CD4-positive, alpha-beta T cell treated with Interleukin-2 at 100 ng/mL for 4 hours (primary cell): Measurements from ENCODE around the gene NEDD4L.
A peak's percentile ranks its signal among the peaks of the same experiment; 100 is the strongest.
"Not testable (repeated sequence)": the region's sequence is repeated elsewhere in the genome, so short reads cannot be mapped to it uniquely, and the experiment has no call there.

ENCODE experiments used
- DNase-seq: peaks from one replicate; pipeline ENCODE4 v3.0.0-alpha.2; 2020; ENCODE audit warnings: low spot score

Gene NEDD4L

DNA sequence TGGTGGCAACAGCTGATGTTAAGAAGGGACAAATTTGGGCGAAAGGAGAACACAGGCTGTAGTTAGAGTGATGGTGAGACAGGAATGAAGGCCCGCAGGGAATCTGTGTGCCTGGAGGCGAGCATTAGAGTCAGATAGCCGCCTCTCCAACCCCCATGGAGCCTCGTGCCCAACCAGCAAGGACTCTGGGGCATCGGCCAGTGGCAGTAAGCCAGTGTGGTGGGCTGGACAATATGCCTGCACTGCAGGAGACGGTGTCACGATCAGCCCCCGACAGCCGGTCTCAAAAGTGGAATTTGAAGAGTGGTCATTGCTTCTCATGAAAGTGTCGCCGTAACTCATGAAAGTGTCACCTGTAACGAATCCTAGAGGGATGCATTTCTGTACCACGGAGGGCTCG, 335.4 kb downstream of the NEDD4L start:
- no peak for DNase-seq

DNA sequence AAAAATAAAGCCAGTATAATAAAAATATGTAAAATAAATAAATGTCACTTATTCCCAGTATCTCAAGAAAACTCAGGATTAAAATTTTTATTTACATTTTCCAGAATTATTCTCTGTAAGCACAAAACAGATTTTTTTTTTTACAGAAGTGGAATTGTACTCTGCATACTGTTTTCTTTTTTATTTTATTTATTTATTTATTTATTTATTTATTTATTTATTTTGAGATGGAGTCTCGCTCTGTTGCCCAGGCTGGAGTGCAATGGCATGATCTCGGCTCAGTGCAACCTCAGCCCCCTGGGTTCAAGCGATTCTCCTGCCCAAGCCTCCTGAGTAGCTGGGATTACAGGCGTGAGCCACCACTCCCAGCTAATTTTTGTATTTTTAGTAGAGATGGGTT, 336.1 kb downstream of the NEDD4L start:
- not testable (repeated sequence) for DNase-seq

DNA sequence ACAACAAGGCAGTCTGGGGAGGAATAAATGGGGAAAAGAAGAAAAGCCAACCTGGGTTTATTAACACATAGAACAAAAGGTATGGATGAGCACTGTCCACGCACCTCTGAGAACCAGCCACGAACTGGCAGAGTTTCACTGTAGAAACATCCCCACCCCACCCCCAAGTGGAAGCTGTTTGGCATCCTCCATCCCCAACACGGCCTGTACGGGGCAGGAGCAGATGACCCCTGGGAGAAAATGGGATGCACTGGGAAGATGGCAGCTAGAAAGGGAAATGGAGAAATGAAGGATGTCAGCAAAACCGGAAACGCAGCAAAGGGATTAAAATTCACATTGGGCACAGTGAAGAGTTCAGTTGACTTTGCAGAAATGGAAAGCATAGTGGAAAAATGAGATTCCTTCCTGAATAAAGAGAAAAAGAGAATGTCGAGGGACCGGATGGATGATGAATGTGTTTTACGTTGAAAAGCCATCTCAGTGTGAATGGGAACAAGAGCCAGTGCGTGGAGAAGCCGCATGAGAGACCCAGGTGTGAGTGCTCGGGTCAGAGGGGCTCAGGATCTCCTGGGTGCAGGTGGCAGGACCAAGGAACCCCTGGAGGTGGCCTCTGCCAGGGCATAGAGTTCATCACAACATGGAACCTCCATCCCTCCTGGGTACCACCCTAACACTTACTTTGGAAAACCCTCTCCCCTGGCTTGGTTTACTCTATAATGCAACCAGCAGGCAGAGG, 337.8 kb downstream of the NEDD4L start:
- DNase-seq = no peak

DNA sequence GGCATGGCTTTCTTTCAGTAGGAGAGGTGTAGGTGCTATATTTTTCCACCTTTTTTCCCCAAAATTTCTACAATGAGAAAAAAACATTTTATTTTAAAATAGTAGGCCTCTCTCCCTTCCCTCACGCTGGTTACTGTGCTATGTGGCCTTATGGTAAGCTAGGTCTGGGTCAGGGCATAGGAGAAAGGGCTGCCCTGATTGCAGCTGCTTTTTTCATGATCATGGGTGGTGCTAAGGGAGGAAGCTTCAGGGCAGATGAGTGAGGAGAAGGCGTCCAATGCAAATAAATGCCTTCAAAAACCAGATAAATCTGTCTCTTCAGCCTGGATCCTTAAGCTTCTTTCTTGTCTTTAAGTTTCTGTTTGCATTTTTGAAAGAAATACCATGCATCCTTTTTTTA, 338.4 kb downstream of the NEDD4L start:
- no peak for DNase-seq

DNA sequence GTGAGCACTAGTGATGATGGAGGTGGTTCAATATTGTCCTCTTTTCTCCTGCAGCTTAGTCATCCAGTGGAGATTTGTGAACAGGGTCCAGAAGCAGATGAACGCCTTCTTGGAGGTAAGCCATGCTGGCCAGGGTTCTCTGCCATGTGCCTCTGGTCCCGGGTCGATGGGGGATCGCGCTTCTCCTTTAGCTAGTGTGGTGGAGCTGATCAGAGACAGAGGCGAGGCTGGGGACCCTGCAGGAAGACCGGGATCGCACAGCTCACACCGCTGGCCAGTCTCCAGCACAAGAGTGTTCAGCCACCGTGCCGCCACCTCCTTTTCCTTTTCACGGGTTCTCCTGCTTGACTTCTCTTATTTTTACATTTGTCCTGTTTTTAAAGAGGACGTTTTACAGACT, 341.4 kb downstream of the NEDD4L start:
- DNase-seq = no peak

DNA sequence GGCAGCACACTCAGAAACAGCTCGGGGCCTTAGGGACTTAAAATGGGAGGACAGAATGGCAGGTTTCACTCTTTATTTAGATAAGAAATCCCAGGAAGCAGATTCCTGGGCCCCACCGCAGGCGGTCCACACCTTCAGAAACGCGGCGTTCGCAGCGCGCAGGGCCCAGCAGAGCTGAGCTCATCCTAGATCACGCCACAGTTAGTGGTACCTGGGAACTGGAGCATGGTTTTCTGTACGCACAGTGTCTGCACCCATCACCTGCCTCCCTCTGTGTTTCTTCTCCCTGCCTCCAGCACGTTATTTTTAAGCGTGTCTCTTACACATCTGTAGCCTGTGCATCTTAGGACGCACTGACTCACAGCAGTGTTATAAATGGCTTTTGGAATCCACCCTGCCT, 342.8 kb downstream of the NEDD4L start:
- DNase-seq = no peak

DNA sequence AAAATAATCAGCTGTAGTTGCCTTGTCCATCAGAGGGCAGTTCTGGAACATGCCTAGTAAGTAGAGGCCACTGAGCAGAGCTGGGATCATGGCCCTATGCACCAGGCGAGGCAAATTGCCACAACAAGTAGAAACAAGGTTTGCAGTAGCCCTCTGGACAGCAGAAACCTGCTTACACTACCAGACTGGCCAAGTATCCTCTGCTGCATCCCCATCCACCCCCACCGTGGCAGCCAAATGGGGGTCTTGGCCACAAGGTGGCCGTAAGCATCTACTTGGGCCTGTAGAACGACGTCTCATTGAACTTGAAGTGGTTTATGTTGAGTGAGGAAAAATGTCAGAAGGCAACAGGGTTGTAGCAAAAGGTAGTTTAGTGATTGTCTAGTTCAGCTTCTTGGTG, 343.7 kb downstream of the NEDD4L start:
- DNase-seq = no peak

DNA sequence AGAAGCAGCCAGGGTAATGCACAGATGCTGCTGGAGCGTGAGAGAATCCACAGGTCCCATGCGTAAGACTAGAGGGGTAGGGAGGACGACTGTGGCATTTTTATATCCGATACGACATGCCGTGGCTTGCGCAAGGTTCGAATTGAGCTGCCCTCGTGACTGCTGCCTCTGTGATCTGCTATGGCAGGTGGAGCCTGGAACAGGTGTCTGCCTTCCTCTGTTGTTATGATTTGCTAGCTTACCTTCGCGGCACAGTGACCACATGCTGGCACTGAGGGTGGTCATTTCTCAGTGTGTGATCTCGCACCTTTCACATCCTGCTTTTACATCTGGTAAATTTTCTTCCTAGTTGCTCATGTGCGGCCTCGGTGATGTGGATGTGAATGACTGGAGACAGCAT, 344.7 kb downstream of the NEDD4L start:
- DNase-seq = no peak

DNA sequence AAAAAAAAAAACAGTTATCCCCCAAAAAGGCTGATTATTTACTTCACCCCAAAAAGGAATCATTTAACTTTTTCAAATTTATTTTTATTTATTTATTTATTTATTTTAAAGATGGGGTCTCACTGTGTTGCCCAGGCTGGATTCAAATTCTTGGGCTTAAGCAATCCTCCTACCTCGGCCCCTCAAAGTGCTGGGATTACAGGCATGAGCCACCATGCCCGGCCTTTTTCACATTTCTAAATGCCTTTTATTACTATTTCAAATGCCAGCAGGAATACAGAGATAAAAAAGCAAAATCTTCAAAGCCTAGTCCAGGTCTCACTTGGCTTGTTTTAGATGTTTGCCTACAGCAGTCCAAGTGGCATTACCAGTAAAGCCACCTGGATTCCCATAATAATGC, 345.7 kb downstream of the NEDD4L start:
- no peak for DNase-seq

DNA sequence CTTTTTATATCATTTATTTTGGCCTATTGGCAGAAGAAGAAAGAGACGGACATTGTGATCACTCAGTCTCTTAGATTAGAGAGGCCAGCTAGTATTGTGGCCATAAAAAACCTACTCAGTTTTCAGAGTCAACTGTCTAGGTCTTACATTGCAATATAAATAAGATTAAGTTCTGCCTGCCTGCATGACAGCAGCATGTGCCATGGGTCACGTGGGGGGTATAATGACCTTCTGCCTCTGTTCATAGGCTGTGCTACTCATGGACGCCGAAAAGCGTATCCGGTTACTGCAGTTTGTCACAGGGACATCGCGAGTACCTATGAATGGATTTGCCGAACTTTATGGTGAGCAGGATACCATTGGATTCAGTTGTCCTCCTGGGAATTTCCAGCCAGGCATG, 346.4 kb downstream of the NEDD4L start:
- DNase-seq = no peak

DNA sequence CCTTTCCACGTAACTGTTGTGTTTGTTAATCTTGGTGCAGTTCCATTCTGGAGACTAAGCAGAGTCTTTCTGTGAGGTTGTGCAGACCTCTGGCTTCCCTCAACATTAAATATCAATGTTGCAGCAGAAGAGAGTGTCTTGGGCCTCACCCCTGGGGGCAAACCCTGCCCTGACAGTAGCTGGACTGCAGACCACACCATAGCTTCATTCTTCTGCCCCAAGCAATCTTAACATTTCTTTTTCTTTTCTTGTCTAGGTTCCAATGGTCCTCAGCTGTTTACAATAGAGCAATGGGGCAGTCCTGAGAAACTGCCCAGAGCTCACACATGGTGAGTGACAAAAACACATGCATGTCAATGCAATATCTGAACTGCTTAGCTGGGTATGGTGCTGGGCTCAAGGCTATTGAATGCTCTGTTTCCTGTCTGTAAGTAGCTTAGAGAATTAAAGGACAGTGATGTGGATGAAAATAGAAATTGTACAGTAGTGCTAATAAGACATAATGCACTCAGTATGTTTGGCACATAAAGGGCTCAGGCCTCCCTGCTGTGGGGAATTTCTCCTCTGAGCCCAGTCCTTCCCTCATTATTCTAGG, 347.3 kb downstream of the NEDD4L start:
- no peak for DNase-seq

DNA sequence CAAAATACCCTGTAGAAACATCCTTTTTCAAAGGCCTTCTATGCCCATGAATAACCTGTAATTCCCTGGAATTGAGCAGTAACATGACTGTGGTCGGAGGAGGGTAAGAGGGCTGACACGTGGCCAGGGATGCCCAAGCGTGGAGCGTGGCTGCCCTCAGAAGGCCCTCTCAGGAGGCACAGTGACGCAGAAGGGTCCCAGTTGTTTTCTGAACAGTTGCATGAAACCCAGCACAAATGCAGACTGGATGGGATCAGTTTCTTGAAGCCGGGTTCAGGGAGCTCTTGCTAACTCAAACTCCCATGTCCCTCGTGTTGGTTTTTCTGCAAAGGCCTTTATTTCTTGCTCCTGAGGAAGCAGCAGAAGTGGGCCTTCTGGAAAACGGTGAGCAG, 347.9 kb downstream of the NEDD4L start:
- no peak for DNase-seq

DNA sequence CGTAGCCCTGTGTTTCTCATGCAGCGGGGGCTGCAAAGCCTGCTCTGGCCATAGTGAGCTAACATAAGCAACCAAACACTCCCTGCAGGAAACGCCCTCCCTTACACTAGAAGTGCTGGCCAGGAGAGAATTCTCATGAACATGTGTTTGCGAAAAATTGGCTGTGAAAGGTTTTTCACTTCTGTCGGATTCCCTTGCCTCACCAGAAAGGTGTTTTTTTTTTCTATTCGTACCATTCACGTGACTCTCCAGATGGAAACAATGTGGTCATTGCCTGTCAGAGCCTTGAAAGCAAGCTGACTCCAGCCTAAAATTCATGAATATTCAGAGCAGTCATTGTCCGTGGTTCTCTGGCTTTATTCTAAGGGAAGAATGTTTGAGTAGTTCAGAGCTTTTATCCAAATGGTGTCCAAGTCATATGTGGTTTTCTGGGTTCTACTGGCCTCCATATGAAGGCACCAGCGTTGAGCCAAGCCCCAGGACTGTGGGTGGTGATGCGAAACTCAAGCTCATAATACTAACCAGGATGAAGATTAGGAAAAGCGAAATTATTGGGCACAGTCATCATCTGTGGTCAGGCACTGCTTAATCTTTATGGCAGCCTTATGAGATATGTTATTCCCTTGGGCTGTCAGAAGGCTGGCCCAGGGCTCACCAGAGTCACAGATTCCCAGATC, 348.4 kb downstream of the NEDD4L start:
- DNase-seq = no peak

DNA sequence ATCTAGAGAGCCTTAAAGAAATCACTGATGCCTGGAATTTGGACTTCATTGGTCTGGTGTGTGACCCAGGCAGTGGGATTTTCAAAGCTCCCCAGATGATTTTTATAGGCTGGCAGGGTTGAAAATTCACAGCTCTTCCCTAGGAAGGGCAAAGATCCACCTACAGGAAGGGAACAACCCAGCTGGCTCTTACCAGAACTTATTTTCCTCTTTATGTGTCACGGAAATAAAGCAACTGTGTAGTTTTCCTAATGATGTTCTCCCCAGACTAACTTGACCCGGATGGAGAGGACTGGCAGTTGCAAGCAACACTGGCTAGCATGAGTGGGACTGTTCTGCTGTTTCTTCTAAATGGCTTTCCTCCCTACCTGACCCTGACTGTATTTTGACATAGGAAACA, 349.3 kb downstream of the NEDD4L start:
- no peak for DNase-seq

DNA sequence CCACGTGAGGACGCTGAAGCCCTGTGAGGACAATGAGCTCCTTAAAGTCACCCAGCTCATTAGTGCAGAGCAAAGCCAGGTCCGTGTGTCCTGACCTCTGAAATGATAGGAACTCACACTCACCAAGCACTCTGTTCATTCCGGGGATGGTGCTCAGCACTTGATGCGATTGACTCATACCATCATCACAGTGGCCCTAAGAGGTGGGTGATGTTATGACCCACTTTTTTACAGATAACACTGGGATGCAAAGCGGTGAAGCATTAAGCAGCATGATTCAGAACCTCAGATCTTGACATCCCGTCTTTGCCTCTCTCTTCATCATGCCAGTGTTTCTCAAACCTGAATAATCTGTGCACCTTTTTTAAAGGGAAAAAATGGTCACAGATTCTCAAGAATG, 350.0 kb downstream of the NEDD4L start:
- DNase-seq = no peak

DNA sequence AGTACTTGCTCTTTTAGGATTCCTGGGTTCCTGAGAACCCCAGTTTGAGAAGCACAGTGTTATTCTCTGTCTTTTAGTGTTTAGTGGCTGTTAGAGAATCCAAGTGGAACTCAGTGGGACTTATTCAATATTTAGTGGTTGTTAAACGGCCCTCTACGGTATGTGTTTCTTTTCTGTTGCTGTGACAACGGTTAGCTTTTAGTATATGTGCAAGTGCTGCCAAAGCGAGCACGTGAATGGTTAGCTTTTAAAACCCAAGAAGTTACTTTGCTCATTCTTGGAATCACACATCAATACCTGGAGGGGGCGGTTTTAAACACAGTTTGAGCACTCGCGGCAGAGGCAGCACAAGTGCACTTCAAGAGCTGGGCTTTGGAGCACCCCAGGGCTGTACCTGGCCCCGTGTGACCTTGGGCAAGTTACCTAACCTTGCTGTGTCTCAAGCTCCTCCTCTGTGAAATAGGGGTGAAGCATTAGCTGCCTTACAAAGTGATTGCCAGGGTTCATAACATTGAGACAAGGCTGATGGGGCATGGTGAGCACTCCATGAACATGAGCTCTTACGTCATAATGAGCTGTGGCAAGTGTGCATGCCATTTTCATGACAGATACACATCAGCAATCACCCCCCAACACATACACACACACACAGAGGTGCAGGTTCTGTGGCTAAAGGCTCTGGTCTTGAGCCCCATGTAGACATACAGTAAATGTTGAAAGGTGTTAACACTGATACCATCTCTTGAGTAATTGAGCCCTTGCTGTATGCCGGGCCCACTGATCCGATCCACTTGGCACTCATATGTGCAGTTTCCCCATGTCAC, 350.8 kb downstream of the NEDD4L start:
- peak; percentile 12 for DNase-seq

DNA sequence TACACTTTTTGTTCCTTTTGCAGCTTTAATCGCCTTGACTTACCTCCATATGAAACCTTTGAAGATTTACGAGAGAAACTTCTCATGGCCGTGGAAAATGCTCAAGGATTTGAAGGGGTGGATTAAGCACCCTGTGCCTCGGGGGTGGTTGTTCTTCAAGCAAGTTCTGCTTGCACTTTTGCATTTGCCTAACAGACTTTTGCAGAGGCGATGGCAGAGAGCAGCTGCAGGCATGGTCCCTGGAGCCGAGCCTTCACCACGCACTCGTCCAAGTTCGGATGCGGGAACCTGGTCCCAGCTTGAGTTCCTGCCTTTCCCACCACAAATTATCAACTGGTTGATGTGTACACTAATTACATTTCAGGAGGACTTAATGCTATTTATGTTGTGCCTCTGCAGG, 352.1 kb downstream of the NEDD4L start:
- DNase-seq = no peak

DNA sequence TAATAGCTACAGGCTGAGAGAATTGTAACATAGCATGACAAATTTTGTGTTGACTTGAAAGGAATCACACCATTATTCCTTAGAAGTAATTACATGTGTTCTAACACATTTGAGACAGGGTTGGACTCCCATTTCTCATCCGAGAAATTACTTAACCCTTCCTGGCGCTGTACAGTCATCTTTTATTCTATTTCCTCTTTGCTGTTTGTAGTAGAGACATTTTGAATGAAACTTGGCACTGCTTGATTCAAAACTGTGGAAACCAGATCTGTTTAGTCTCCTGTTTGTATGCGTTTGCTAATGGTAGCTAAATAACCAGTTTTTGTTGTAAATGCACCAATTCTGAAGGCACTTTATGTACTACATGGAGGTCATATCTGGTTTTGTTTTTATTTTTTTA, 352.9 kb downstream of the NEDD4L start:
- no peak for DNase-seq

DNA sequence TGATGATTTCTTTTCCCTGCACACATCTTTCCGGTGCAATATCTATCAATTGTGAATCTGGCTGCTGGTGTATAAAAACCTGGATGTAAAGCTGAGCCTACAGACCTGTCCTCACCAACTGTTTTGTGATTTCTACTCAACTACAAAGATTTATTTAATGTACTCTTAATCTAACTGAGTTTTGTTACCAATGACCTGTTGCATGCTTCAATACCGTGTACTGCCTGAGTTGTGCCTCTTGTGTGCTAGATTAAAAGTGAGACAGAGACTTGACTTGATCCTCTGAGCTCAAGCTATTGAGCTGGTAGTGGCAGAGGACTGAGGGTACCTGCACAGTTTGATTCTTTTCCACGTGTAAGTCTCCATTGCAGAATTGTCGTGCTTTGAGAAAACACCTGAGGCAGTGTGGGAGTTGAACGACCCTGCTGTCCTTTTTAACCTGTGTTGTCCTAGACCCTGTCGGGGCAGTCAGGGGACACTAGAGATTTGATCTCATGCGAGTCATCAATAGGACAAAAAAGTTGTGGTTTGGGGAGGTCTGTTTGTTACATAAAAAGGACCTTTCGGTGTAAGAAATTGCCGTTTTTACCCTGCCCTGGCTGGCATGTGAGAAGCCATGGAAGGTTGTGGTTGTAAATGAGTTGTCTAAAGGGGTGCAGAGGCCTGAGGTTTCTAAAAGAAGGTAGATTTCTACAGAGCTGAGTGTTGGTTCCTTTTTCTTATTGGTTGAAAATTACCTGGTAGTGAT, 353.5 kb downstream of the NEDD4L start:
- no peak for DNase-seq

DNA sequence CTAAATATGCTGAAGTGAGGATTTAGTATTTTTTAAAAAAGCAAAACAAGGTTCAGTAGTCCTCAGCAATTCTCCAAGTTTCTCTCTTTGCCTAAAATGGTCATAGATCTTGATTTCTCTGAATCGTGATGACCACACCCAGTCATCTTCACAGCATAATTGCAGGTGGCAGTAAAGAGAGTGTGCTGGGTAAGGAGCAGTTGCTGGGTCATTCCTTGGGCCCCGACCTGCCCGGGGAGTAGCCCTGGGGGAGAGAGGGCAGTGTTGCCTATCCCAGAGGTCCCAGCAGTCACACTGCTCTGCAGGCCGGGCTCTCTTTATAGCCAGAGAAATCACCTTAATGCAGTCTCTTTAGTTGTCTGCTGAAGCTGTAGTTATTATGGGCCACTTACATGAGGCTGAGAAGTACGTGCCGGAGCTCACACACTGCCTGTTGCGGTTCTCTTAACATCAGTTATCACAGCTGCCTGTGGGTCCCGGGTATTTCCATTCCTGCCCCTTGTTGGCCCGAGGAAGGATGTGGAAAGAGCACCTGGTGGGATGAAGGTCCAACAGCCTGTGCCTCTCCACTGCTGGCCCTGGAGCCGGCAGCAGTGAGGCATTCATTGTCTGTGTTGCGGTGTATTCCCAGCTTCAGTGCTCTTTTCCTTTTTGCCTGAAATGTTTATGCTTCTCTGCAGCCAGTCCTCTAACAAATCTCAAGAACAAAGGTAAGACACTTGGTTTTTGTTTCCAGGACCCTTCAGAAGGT, 354.8 kb downstream of the NEDD4L start:
- no peak for DNase-seq

DNA sequence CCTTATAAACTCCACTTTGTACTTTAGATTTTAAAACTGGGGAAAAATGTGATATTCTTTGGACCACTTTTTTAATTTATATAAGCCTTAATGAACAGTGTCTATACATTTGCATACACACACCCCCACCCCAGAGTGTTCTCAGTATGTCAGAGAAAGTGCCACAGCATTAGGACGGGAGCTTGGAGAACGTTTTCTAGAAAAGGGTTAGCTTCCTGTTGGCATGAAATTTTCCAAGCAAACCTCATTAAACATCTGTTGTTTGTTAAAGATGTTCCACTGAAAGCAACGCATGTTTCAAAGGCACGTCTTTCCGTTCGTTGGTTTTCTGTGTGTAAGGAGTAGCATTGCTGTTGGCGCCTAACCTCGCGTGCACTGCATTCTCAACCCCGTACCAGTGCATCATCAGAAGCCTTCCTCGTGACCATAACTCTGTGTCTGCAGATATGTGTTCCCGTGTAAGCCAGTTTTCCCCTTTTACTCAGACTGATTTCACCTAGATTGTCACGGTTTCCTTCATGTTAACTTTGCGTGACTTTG, 356.4 kb downstream of the NEDD4L start:
- no peak for DNase-seq
